HL-60 (cell line): ENCODE measurements around the gene C8G.

Experiments
- DNase-seq, 2 experiments: peaks; one replicate each; pipeline ENCODE4 v3.0.0-alpha.2; 2010 to 2020; ENCODE audit warnings: low read depth in 1 of 2, low spot score in 1 of 2
- H3K27ac ChIP-seq: fragments of 250-450 bp; sonication (Bioruptor Pico); replicated peaks from 2 replicates; pipeline ENCODE4 v1.5.1; 2020; ENCODE audit warnings: mild to moderate bottlenecking, moderate library complexity
- H3K27me3 ChIP-seq: fragments of 250-450 bp; sonication (Bioruptor Pico); 2 replicates; pipeline ENCODE4 v1.5.1; 2021; ENCODE audit warnings: mild to moderate bottlenecking, moderate library complexity; ENCODE audit not compliant: insufficient read depth, poor library complexity, severe bottlenecking
- H3K4me3 ChIP-seq: replicated peaks from 2 replicates; pipeline ENCODE4 v1.5.1; 2011; ENCODE audit warnings: mild to moderate bottlenecking, control low read depth, low read length; ENCODE audit not compliant: insufficient read depth
- CTCF ChIP-seq: IDR thresholded peaks from one replicate; pipeline ENCODE4 v1.5.1; 2011; ENCODE audit warnings: low read length, control low read depth, inconsistent platforms; ENCODE audit not compliant: insufficient read depth
- GABPA ChIP-seq: IDR thresholded peaks from 2 replicates; pipeline ENCODE4 v1.6.1; 2012; ENCODE audit warnings: low read depth
- POLR2AphosphoS5 ChIP-seq: IDR thresholded peaks from 2 replicates; pipeline ENCODE4 v1.6.1; 2012; ENCODE audit warnings: low read depth
- REST ChIP-seq: IDR thresholded peaks from 2 replicates; pipeline ENCODE4 v1.6.1; 2012; ENCODE audit warnings: low read depth; ENCODE audit not compliant: insufficient replicate concordance
- SPI1 ChIP-seq: IDR thresholded peaks from 2 replicates; pipeline ENCODE4 v1.6.1; 2012; ENCODE audit warnings: low read depth, mild to moderate bottlenecking, borderline replicate concordance

C8G gene

GRCh38 chr9:136927343-136928271 is 17.4 kb upstream of the C8G start:
- TF ChIP-seq REST (no peak), GABPA (no peak), POLR2AphosphoS5 (no peak), SPI1 (no peak), CTCF (no peak)
- DNase-seq = no peak
- H3K27ac ChIP-seq = no peak overlapping the region
- H3K27me3 ChIP-seq = no peaks in the 10 kb centered on the region
- H3K4me3 ChIP-seq = no peak overlapping the region

- DNase-seq = peak in 1 of 2 experiments; percentile 45
- TF ChIP-seq SPI1 = peak; percentile 26; the same call in 1 of the 2 replicates
- TF ChIP-seq GABPA = no peak
- Histone ChIP-seq H3K27me3 (no peaks in the 10 kb centered on the region), H3K27ac (no peak overlapping the region), H3K4me3 (no peak overlapping the region)
These were observed 16.5 kb upstream of the C8G start for GRCh38 chr9:136928591-136928990.

GRCh38 chr9:136930014-136930413 is 15.0 kb upstream of the C8G start:
- Histone ChIP-seq H3K27me3 (no peaks in the 10 kb centered on the region), H3K4me3 (no peak overlapping the region), H3K27ac (no peak overlapping the region)
- TF ChIP-seq POLR2AphosphoS5 (no peak), REST (no peak), GABPA (no peak), CTCF (no peak), SPI1 (no peak)
- DNase-seq = no peak

GRCh38 chr9:136931611-136932130 is 13.4 kb upstream of the C8G start:
- TF ChIP-seq POLR2AphosphoS5 (no peak), CTCF (no peak), REST (no peak), SPI1 (no peak), GABPA (no peak)
- H3K27me3 ChIP-seq = no peaks in the 10 kb centered on the region
- no peak overlapping the region for H3K27ac ChIP-seq
- DNase-seq = no peak
- no peak overlapping the region for H3K4me3 ChIP-seq
